ENCODE data around the gene MAP3K20.
"Not testable (repeated sequence)": the region's sequence is repeated elsewhere in the genome, so short reads cannot be mapped to it uniquely, and the experiment has no call there.

Gene MAP3K20

GRCh38 chr2:173258701-173259100 lies 183.1 kb downstream of the MAP3K20 start:
- in situ Hi-C loops (cut with MboI; ENCODE audit: low sequenced_read_pairs, unreplicated experiment) = no loop called here
- DNase-seq (ENCODE audit: low spot score) = no peak
- TF ChIP-seq CTCF (IDR thresholded peaks at IDR 0.05; ENCODE audit: borderline replicate concordance, control extremely low read depth, extremely low read depth, insufficient read depth, missing control alignments) = no peak

- DNase-seq (ENCODE audit: low spot score); in situ Hi-C loops (cut with MboI; ENCODE audit: low sequenced_read_pairs, unreplicated experiment): not testable (repeated sequence)
These were observed 186.7 kb downstream of the MAP3K20 start for GRCh38 chr2:173262356-173262755.

- no peak for TF ChIP-seq CTCF (IDR thresholded peaks at IDR 0.05; ENCODE audit: borderline replicate concordance, control extremely low read depth, extremely low read depth, insufficient read depth, missing control alignments)
- no peak for DNase-seq (ENCODE audit: low spot score)
- in situ Hi-C loops (cut with MboI; ENCODE audit: low sequenced_read_pairs, unreplicated experiment) = no loop called here
These were observed 188.5 kb downstream of the MAP3K20 start for GRCh38 chr2:173264151-173264550.

GRCh38 chr2:173264603-173265366 lies 189.1 kb downstream of the MAP3K20 start:
- DNase-seq (ENCODE audit: low spot score) = peak; percentile 32
- TF ChIP-seq CTCF (IDR thresholded peaks at IDR 0.05; ENCODE audit: borderline replicate concordance, control extremely low read depth, extremely low read depth, insufficient read depth, missing control alignments) = no peak
- in situ Hi-C loops (cut with MboI; ENCODE audit: low sequenced_read_pairs, unreplicated experiment) = no loop called here

GRCh38 chr2:173271135-173271534 lies 195.5 kb downstream of the MAP3K20 start:
- TF ChIP-seq CTCF (IDR thresholded peaks at IDR 0.05; ENCODE audit: borderline replicate concordance, control extremely low read depth, extremely low read depth, insufficient read depth, missing control alignments) = no peak
- in situ Hi-C loops (cut with MboI; ENCODE audit: low sequenced_read_pairs, unreplicated experiment) = no loop called here

GRCh38 chr2:173271825-173272224 lies 196.2 kb downstream of the MAP3K20 start:
- no peak for TF ChIP-seq CTCF (IDR thresholded peaks at IDR 0.05; ENCODE audit: borderline replicate concordance, control extremely low read depth, extremely low read depth, insufficient read depth, missing control alignments)
- no peak for DNase-seq (ENCODE audit: low spot score)
- in situ Hi-C loops (cut with MboI; ENCODE audit: low sequenced_read_pairs, unreplicated experiment) = no loop called here

More at GRCh38 chr2:173271135-173271534, 195.5 kb downstream of the MAP3K20 start:
- DNase-seq (ENCODE audit: low spot score) = no peak

- DNase-seq (ENCODE audit: low spot score) = no peak
- in situ Hi-C loops (cut with MboI; ENCODE audit: low sequenced_read_pairs, unreplicated experiment) = no loop called here
- TF ChIP-seq CTCF (IDR thresholded peaks at IDR 0.05; ENCODE audit: borderline replicate concordance, control extremely low read depth, extremely low read depth, insufficient read depth, missing control alignments) = no peak
These were observed 197.2 kb downstream of the MAP3K20 start for GRCh38 chr2:173272849-173273248.

Data from GM13976 (cell line).